Renal pelvis (tissue), 4 donors: ENCODE measurements around the gene PPP2R2B. TPM values are rescaled to one million over a fixed set of nuclear protein-coding genes. Genes with fewer than 3 reads are reported as not detected.

Experiments used
- DNase-seq: peaks from one replicate; pipeline ENCODE4 v3.0.0-alpha.2; 2013
- polyA plus RNA-seq, 3 donors: library from polyadenylated mRNA; unstranded; fragments of 120-200 nt; gene quantifications; one replicate each; pipeline ENCODE4 v1.2.1, GENCODE V29; 2013; ENCODE audit not compliant: insufficient read length in 3 of 3

PPP2R2B gene
- polyA plus RNA-seq, 3 donors = 13.4 to 16.6 (median 14.7) TPM

GRCh38 chr5:146890731-146891440, 12.3 kb upstream of the PPP2R2B start:
- DNase-seq = no peak

GRCh38 chr5:146890066-146890465, 11.5 kb upstream of the PPP2R2B start:
- no peak for DNase-seq

GRCh38 chr5:146889169-146889568, 10.6 kb upstream of the PPP2R2B start:
- DNase-seq = no peak

DNA sequence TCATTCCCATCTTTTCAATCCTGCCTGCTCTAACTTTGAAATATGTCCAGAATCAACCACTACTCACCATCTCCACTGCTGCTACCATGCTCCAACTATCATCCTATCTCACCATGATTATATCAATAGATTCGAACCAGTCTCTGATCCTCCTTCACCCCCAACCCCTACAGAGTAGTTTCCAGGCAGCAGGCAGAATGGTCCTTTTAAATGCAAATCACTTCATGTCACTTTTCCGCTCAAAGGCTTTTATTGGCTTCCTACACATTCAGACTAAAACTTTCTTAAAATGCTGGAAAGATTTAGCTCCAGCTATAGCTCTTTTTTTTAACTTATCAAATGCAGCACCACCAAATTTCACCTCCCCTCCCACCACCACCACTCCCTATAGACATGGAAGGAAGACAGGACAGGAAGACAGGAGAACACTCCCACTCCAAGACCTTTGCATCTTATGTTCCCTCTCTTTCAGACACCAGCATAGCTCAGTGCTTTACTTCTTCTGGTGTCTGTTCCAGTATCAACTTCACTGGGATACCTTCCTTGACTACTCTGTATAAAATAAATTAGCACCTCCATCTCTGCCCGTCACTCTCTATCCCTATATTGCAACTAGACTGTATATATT, 9.9 kb upstream of the PPP2R2B start:
- DNase-seq = no peak

DNA sequence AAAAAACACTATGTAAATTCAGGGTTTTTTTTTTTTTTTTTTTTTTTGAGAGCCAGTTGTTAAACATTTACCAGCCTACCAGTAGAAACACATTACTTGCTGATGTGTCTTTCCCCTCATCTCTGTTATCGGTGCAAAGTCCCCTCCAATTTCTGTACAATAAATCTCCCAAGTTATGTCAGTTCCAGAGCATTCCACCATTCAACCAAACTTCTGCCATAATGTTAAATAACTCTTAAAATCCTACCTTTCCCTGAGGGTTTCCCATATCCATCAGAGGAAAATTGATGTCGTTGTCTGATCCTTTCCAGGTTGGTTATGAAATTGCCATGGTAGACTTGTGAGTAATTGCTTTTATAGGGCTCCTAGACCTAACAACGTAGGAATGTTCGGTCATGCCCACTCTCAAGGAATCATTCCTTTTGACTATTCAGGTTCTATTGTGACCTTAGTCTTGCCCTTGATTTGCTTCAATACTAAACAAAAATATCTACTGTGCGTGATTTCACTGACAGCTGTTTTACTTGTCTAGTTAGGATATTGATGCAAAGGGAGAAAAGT, 5.6 kb upstream of the PPP2R2B start:
- DNase-seq = no peak

DNA sequence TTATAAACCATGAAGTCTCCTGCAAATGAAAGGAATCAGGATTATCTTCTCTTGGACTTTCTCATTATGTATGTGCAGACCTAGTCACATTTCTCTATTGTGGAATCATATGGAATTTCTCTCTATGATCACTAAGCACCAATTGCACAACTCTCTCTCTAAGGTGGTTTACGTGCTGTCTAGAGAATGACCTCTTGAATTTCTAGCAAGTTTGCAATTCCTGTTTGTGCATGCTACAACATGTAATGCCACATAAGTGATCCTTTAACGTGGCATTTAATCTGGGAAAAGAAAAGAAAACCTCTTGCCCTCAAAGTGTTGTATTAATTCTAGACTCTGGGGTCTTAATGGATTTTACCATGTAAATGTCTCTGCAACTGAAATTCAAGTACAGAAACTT, 5.0 kb upstream of the PPP2R2B start:
- no peak for DNase-seq

DNA sequence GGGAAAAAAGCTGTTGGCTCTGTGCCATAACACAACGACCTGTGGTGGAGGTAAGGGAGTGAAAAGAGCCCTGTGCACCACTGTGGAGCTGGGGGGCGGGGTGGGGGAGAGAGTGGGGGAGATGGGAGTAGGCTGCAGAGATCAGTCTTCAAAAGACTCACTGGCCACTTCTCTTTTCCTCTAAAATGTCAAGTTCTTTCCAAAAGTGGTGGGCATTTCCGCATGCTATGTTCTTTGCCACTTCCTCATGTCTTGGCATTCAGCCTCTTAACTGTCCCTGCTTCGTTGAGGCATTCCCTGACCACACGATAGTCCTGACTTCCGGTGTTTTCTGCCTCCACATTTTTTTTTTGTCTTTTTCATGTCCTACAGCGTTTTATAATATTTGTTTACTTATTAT, 2.4 kb upstream of the PPP2R2B start:
- DNase-seq = no peak

- peak; percentile 35 for DNase-seq
Observed at GRCh38 chr5:146877783-146878475, 628 bp downstream of the PPP2R2B start.

GRCh38 chr5:146877178-146877681, 1.3 kb downstream of the PPP2R2B start:
- no peak for DNase-seq

DNA sequence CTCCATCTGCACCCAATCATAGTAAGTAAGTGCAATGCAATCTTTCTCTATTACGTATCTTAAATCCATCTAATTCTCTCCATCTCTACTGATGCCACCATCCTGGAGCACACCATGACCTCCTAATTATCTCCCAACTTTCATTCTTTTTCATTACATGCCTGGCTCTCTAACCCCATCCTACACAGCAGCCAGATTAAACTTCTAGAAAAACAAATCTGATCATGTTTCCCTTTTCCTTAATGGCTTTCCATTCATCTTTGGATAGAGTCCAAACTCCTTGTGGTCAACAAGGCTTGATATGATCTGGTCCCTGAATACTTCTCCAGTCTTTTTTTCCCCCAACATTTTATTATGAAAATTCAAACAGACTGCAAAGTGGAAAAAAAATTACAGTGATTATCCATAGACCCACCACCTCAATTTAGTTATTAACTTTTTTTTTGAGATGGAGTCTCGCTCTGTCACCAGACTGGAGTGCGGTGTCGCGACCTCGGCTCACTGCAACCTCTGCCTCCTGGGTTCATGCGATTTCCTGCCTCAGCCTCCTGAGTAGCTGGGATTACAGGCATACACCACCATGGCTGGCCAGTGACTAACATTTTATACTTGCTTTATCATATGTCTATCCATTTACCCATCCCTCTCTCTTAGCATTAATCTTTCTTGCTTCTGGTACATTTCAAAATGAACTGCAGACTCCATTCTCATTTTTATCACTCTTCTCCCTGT, 5.2 kb downstream of the PPP2R2B start:
- DNase-seq = no peak

GRCh38 chr5:146872188-146872587, 6.4 kb downstream of the PPP2R2B start:
- DNase-seq = no peak

GRCh38 chr5:146867996-146868708, 10.4 kb downstream of the PPP2R2B start:
- DNase-seq = no peak

GRCh38 chr5:146866263-146866662, 12.3 kb downstream of the PPP2R2B start:
- no peak for DNase-seq

DNA sequence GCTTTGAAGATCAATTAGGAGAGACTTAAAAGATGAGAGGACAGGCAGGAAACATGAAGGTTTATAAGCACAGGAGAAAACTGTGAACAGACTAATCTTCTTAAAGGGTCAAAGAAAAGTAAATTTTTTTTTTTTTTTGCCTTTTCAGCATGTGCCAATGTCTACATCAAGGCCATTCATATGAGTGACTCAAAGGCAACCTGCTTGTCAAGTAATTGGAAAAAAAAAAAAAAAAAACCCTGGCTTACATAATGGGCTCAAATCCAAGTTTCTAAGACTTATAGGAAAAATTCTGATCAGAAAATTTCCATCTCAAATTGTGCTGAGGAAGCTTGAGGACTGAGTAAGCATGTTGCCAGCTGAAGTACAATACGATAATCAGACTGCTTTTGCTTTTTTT, 15.9 kb downstream of the PPP2R2B start:
- no peak for DNase-seq

DNA sequence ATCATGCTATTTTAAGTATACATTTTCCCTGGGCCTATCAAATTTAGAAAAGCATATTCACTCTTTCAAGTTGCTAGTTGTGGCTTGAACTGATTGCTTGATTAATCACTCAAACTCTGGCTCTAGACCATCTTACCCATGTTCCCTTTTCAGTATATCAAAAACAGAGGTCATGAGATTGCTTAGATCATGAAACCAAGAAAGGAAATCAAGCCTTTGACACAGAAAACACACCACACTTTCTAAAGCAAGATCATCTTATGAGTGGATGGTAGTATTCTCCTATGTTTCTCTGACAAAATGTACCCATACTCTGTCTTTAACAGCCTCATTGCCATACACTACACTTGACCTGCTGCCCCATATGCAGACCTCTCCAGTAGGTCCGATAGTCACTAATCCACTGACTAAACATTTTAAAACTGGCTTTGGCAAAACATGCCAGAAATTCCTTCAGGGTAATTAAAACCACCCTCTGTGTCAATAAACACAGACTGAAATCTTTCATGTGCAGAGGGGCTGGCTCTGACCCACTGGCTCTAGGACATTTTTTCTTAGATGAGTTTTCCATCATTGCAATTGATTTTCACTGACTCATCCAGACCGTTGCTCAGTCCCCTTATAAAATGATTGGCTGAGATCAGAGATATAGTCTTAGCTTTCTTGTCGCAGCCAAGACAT, 18.2 kb downstream of the PPP2R2B start:
- DNase-seq = peak; percentile 55

GRCh38 chr5:146852089-146852488, 26.5 kb downstream of the PPP2R2B start:
- DNase-seq = no peak

GRCh38 chr5:146851133-146851532, 27.4 kb downstream of the PPP2R2B start:
- no peak for DNase-seq

DNA sequence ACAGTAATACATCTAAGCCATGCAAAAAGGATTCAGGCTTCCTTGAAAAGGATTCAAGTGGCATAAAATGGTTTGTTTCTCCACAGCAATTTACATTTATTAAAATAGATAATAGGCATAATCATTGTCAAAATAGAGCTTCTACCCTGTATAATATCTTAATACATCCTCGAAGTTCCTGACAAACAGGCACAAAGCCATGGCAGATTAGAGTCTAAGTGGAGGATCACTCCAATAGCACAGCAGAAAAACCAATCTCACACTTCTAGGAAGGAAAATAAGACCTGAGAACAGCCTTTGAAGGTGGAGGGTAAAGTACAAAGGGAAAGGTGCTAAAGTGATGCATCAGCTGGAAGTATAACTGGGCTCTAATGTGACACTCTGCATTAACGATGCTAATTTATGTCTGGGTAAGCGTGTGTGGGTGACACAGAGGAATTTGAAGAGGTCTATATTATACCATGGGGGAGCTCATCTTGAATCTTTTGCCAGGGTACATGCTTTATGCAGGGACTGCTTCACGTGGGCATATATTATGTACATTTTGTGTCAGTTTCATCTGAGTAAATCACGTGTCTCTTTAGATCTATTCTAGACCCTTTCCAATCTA, 28.8 kb downstream of the PPP2R2B start:
- no peak for DNase-seq

GRCh38 chr5:146848133-146848532, 30.4 kb downstream of the PPP2R2B start:
- DNase-seq = no peak

GRCh38 chr5:146840016-146840415, 38.5 kb downstream of the PPP2R2B start:
- no peak for DNase-seq
